Measurements from ENCODE around the gene PLEKHA5. TPM values are rescaled to one million over a fixed set of nuclear protein-coding genes. Genes with fewer than 3 reads are reported as not detected.

The PLEKHA5 gene
- total and polyA plus RNA-seq, 2 of the 4 experiments (the other 2 are of a cell fraction) = 5.3 to 12.2 TPM

DNA sequence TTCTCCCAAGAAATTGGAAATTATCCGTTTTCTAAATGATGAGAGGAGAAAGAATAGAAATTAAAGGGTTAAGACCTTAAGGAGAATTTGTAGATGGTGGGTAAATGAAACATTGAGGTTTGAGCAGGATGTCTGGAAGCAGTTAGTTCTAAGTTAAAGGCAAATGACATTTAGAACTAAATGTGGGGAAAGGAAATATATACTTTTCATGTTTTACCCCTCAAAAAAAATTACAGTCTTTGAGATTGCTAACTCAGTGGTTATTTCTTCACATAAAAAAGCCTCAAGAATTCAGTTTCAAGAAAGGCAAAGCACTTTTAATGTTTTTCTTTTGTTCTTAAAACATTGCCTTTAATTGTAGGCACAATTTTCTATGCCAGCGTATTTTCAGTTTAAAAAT is 114.0 kb downstream of the PLEKHA5 start:
- dilution Hi-C loops (cut with HindIII; ENCODE audit: low sequenced_read_pairs, unreplicated experiment) = no loop called here
- Histone ChIP-seq H3K4ac (ENCODE audit: low read depth, low read length) (no peak overlapping the region), H3K4me3 (ENCODE audit: insufficient read depth, low read depth, low read length) (no peak overlapping the region), H4K91ac (ENCODE audit: insufficient read depth, low read depth, low read length) (no peak overlapping the region), H3K14ac (replicated peaks; ENCODE audit: low read depth, low read length) (no peak overlapping the region), H3K4me1 (ENCODE audit: control insufficient read depth, insufficient read depth, low read length) (peaks cover 6% of the 10 kb centered on the region), H3K56ac (ENCODE audit: extremely low read depth, insufficient read depth, low read length) (no peak overlapping the region), H2BK120ac (ENCODE audit: low read depth, low read length) (no peak overlapping the region), H3K4me2 (ENCODE audit: low read depth, low read length) (no peak overlapping the region), H2AK5ac (ENCODE audit: low read depth, low read length) (no peak overlapping the region), H2AFZ (replicated peaks; ENCODE audit: low read length, poor library complexity) (no peak overlapping the region), H2BK5ac (ENCODE audit: low read depth, low read length, poor library complexity, severe bottlenecking) (no peak overlapping the region), H3K27me3 (ENCODE audit: control insufficient read depth, insufficient read depth, low read length) (no peaks in the 10 kb centered on the region), H4K20me1 (ENCODE audit: insufficient read depth, low read length) (peaks cover 7% of the 10 kb centered on the region; the same call in 1 of the 2 replicates), H2BK20ac (ENCODE audit: low read depth, low read length) (no peak overlapping the region), H2BK15ac (ENCODE audit: low read depth, low read length) (no peak overlapping the region), H3K27ac (ENCODE audit: insufficient read depth, low read length) (no peak overlapping the region), H2AK9ac (replicated peaks; ENCODE audit: low read depth, low read length, poor library complexity) (no peak overlapping the region), H3K79me1 (ENCODE audit: low read depth in 1 of 2, low read length in 2 of 2) (peaks cover 18 to 31% of the 10 kb centered on the region in 2 experiments), H3K36me3 (ENCODE audit: control insufficient read depth, insufficient read depth, low read length) (0 out of 2 replicates have a peak, but pooled peaks cover 1% of the 10 kb centered on the region), H3K18ac (ENCODE audit: low read depth, low read length) (no peak overlapping the region), H3K9me3 (ENCODE audit: control insufficient read depth, insufficient read depth, low read length) (no peaks in the 10 kb centered on the region), H3K9ac (ENCODE audit: low read depth, low read length) (no peak overlapping the region), H4K8ac (ENCODE audit: low read depth in 2 of 2, low read length in 2 of 2) (no peak overlapping the region), H4K5ac (ENCODE audit: low read depth, low read length) (no peak overlapping the region), H3K9me1 (ENCODE audit: insufficient read depth, low read length) (peaks cover 7% of the 10 kb centered on the region), H3K23ac (ENCODE audit: low read depth, low read length) (no peak overlapping the region)
- 100% methylated on average over 1 of the region's 2 CpGs; no CpG with 5 or more reads in 1 of the 2 experiments for WGBS, 2 experiments (ENCODE audit: extremely low coverage in 2 of 2, insufficient read length in 1 of 2)
- no TSS peak for BruUV-seq (replicated peaks)
- ATAC-seq (ENCODE audit: low read depth) = no peak
- POLR2A ChIA-PET (ENCODE audit: unreplicated experiment) = no interaction called here
- DNase-seq = no peak
- in situ Hi-C loops (cut with MboI; ENCODE audit: low sequenced_read_pairs) = no loop called here
- intact Hi-C loops (cut with micrococcal nuclease) = no loop called here
- no peak for TF ChIP-seq RAD21 (IDR thresholded peaks at IDR 0.05; ENCODE audit: low read length)
- CTCF ChIA-PET = no interaction called here

All from IMR-90 (cell line).